ENCODE results near the gene FNDC8. TPM values are rescaled to one million over a fixed set of nuclear protein-coding genes. Genes with fewer than 3 reads are reported as not detected.

FNDC8 gene
- total RNA-seq, 1 experiment from 2014 or later: not detected

DNA sequence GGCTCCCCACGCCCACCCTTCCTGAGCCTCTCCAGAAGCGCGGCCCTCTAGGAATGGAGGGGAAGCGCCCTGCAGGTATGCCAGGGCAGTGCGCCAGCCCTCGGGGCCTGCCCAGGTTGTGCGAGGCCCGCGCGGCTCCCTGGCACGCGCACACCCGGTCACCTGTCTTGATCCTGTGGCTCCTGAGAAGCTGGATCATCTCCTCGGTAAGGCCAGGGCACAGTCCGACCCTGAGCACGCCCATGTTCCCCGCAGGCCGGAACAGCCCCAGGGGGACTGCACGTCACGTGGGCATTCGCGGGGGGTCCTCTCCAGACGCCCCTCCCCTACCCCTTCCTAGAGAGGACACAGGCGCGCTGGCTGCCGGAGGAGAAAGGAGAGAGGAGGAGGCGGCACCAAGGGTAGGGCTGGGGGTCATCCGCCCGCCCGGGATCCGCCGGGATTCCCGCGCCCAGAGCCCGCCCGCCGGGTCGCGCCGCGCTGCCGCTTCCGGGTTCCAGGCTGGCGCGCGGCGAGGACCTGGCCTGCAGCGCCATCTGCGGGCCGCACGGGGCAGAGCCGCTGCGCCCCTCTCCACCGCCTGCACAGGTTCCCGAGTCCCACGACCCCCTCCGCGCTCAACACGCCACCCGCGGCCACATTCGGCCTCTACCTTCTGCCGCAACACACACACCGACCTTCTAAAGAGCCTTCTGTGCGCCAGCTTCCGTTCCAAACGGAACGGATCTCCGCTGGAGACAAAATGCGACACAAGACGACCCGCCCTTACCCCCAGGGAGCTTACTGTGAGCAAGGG lies 1.8 kb upstream of the FNDC8 start, which contains the start of gene RAD51D (continued):
- TF ChIP-seq, protein P1, sequence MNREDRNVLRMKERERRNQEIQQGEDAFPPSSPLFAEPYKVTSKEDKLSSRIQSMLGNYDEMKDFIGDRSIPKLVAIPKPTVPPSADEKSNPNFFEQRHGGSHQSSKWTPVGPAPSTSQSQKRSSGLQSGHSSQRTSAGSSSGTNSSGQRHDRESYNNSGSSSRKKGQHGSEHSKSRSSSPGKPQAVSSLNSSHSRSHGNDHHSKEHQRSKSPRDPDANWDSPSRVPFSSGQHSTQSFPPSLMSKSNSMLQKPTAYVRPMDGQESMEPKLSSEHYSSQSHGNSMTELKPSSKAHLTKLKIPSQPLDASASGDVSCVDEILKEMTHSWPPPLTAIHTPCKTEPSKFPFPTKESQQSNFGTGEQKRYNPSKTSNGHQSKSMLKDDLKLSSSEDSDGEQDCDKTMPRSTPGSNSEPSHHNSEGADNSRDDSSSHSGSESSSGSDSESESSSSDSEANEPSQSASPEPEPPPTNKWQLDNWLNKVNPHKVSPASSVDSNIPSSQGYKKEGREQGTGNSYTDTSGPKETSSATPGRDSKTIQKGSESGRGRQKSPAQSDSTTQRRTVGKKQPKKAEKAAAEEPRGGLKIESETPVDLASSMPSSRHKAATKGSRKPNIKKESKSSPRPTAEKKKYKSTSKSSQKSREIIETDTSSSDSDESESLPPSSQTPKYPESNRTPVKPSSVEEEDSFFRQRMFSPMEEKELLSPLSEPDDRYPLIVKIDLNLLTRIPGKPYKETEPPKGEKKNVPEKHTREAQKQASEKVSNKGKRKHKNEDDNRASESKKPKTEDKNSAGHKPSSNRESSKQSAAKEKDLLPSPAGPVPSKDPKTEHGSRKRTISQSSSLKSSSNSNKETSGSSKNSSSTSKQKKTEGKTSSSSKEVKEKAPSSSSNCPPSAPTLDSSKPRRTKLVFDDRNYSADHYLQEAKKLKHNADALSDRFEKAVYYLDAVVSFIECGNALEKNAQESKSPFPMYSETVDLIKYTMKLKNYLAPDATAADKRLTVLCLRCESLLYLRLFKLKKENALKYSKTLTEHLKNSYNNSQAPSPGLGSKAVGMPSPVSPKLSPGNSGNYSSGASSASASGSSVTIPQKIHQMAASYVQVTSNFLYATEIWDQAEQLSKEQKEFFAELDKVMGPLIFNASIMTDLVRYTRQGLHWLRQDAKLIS (CRISPR knock-in tag; IDR thresholded peaks at IDR 0.05; ENCODE audit: borderline replicate concordance): no peak
- TF ChIP-seq, protein P2, sequence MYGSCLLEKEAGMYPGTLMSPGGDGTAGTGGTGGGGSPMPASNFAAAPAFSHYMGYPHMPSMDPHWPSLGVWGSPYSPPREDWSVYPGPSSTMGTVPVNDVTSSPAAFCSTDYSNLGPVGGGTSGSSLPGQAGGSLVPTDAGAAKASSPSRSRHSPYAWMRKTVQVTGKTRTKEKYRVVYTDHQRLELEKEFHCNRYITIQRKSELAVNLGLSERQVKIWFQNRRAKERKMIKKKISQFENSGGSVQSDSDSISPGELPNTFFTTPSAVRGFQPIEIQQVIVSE (CRISPR knock-in tag; IDR thresholded peaks at IDR 0.05; ENCODE audit: borderline replicate concordance): no peak
- TF ChIP-seq TCF7 (CRISPR knock-in tag; IDR thresholded peaks at IDR 0.05; ENCODE audit: low read depth) (no peak; the same call in 1 of the 2 replicates), PRDM15 (CRISPR knock-in tag; IDR thresholded peaks at IDR 0.05) (no peak), SMAD3 (CRISPR knock-in tag; IDR thresholded peaks at IDR 0.05; ENCODE audit: borderline replicate concordance) (no peak), JAZF1 (CRISPR knock-in tag; IDR thresholded peaks at IDR 0.05) (no peak), ZNF317 (CRISPR knock-in tag; IDR thresholded peaks at IDR 0.05; ENCODE audit: borderline replicate concordance, low read depth) (no peak), OVOL2 (CRISPR knock-in tag; IDR thresholded peaks at IDR 0.05; ENCODE audit: borderline replicate concordance) (no peak), ZNF138 (CRISPR knock-in tag; conservative IDR thresholded peaks at IDR 0.05) (no peak), GRHL2 (CRISPR knock-in tag; IDR thresholded peaks at IDR 0.05; ENCODE audit: insufficient replicate concordance, severe bottlenecking) (no peak), GABPB1 (CRISPR knock-in tag; IDR thresholded peaks at IDR 0.05) (no peak), ATF6 (CRISPR knock-in tag; IDR thresholded peaks at IDR 0.05) (no peak), SP1 (CRISPR knock-in tag; conservative IDR thresholded peaks at IDR 0.05) (peak; percentile 35), ATF1 (CRISPR knock-in tag; IDR thresholded peaks at IDR 0.05) (no peak)
- TF ChIP-seq, protein P3, sequence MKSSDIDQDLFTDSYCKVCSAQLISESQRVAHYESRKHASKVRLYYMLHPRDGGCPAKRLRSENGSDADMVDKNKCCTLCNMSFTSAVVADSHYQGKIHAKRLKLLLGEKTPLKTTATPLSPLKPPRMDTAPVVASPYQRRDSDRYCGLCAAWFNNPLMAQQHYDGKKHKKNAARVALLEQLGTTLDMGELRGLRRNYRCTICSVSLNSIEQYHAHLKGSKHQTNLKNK (CRISPR knock-in tag; IDR thresholded peaks at IDR 0.05): no peak
- TF ChIP-seq, protein P4, sequence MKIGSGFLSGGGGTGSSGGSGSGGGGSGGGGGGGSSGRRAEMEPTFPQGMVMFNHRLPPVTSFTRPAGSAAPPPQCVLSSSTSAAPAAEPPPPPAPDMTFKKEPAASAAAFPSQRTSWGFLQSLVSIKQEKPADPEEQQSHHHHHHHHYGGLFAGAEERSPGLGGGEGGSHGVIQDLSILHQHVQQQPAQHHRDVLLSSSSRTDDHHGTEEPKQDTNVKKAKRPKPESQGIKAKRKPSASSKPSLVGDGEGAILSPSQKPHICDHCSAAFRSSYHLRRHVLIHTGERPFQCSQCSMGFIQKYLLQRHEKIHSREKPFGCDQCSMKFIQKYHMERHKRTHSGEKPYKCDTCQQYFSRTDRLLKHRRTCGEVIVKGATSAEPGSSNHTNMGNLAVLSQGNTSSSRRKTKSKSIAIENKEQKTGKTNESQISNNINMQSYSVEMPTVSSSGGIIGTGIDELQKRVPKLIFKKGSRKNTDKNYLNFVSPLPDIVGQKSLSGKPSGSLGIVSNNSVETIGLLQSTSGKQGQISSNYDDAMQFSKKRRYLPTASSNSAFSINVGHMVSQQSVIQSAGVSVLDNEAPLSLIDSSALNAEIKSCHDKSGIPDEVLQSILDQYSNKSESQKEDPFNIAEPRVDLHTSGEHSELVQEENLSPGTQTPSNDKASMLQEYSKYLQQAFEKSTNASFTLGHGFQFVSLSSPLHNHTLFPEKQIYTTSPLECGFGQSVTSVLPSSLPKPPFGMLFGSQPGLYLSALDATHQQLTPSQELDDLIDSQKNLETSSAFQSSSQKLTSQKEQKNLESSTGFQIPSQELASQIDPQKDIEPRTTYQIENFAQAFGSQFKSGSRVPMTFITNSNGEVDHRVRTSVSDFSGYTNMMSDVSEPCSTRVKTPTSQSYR (CRISPR knock-in tag; IDR thresholded peaks at IDR 0.05): no peak
- TF ChIP-seq, protein P5, sequence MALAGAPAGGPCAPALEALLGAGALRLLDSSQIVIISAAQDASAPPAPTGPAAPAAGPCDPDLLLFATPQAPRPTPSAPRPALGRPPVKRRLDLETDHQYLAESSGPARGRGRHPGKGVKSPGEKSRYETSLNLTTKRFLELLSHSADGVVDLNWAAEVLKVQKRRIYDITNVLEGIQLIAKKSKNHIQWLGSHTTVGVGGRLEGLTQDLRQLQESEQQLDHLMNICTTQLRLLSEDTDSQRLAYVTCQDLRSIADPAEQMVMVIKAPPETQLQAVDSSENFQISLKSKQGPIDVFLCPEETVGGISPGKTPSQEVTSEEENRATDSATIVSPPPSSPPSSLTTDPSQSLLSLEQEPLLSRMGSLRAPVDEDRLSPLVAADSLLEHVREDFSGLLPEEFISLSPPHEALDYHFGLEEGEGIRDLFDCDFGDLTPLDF (CRISPR knock-in tag; IDR thresholded peaks at IDR 0.05): no peak
- TF ChIP-seq, protein P6, sequence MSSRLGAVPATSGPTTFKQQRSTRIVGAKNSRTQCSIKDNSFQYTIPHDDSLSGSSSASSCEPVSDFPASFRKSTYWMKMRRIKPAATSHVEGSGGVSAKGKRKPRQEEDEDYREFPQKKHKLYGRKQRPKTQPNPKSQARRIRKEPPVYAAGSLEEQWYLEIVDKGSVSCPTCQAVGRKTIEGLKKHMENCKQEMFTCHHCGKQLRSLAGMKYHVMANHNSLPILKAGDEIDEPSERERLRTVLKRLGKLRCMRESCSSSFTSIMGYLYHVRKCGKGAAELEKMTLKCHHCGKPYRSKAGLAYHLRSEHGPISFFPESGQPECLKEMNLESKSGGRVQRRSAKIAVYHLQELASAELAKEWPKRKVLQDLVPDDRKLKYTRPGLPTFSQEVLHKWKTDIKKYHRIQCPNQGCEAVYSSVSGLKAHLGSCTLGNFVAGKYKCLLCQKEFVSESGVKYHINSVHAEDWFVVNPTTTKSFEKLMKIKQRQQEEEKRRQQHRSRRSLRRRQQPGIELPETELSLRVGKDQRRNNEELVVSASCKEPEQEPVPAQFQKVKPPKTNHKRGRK (CRISPR knock-in tag; IDR thresholded peaks at IDR 0.05; ENCODE audit: borderline replicate concordance): no peak
- TF ChIP-seq, protein P7, sequence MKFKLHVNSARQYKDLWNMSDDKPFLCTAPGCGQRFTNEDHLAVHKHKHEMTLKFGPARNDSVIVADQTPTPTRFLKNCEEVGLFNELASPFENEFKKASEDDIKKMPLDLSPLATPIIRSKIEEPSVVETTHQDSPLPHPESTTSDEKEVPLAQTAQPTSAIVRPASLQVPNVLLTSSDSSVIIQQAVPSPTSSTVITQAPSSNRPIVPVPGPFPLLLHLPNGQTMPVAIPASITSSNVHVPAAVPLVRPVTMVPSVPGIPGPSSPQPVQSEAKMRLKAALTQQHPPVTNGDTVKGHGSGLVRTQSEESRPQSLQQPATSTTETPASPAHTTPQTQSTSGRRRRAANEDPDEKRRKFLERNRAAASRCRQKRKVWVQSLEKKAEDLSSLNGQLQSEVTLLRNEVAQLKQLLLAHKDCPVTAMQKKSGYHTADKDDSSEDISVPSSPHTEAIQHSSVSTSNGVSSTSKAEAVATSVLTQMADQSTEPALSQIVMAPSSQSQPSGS (CRISPR knock-in tag; IDR thresholded peaks at IDR 0.05; ENCODE audit: borderline replicate concordance, low read depth): no peak
